ENCODE results near the gene NPIPA8. TPM values are rescaled to one million over a fixed set of nuclear protein-coding genes. Genes with fewer than 3 reads are reported as not detected.

Gene NPIPA8
- not detected in 2 replicates for total RNA-seq

GRCh38 chr16:18336636-18337035, at the start of gene NPIPA8:
TSS of gene NPIPA8 (minus strand) at chr16:18336736. CDS start at chr16:18332662, 4,074 bp downstream.

Other genes with a start within 250 kb of the NPIPA8 start
- gene NOMO2, start 225.4 kb upstream of the NPIPA8 start, total RNA-seq, result 112 and 126 TPM in 2 replicates